Raji (cell line): ENCODE data around the gene BCL2.
A peak's percentile ranks its signal among the peaks of the same experiment; 100 is the strongest.

Source experiments
- POLR2A ChIP-seq: IDR thresholded peaks from 2 replicates; pipeline ENCODE4 v1.6.1; 2011; ENCODE audit warnings: low read depth, low read length, control low read depth; ENCODE audit not compliant: insufficient read depth

The BCL2 gene

GRCh38 chr18:63166142-63166541 is 153.4 kb downstream of the BCL2 start:
- TF ChIP-seq POLR2A = no peak

GRCh38 chr18:63164396-63164795 is 155.2 kb downstream of the BCL2 start:
- TF ChIP-seq POLR2A = no peak

DNA sequence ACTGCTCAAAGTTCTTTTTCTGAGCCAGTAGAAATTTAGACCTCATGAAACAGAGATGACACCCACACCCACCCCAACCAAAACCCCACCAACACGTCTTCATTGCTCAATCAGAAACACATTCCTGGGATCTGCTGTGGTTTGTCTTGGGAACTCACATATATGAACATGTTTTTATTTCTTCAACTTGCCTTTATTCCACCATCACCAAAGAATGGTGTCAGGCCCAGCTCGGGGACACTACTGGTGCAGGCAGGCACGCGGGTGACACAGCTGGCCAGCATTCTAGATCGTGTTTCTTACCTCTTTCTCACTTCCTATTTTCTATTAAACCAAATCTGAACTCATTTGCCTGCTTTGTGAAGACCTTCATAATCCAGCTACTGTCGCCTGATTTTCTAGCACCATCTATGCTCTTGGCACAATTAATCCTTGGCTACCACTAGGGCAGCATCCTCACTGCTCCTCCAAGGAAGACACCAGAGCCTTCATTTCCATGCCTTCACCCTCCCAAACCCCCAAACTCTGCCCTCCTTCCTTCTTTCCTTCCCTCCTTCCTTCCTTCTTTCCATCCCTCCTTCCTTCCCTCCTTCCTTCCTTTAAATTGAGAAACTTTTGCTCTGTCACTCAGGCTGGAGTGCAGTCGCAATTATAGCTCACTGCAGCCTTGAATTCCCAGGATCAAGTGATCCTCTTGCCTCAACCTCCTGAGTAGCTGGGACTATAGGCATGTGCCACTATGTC is 157.1 kb downstream of the BCL2 start:
- TF ChIP-seq POLR2A = no peak

DNA sequence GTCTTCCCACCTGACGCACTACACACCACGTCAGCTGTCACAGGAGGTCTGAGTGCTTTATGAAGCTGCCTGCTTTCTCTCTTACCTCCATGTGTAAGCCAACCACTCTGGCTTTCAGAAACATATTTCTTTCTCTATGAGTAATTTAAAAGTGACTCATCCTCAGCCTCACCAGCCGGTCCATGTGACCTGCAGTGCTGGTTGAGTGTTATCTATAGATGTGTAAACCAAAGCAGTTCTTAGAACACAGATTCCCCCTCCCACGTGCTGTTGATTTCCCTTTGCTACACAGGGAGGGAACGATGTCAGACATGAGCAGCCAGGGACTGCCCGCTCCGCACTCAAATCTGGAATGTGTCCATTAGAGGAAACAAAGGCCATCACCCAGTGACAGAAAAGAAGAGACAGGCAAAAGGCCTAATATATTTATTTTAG is 157.8 kb downstream of the BCL2 start:
- TF ChIP-seq POLR2A = no peak

GRCh38 chr18:63161032-63161760 is 158.4 kb downstream of the BCL2 start:
- no peak for TF ChIP-seq POLR2A

GRCh38 chr18:63160172-63160995 is 159.2 kb downstream of the BCL2 start:
- no peak for TF ChIP-seq POLR2A

- TF ChIP-seq POLR2A = no peak
Observed at GRCh38 chr18:63159590-63159989, 160.0 kb downstream of the BCL2 start.

DNA sequence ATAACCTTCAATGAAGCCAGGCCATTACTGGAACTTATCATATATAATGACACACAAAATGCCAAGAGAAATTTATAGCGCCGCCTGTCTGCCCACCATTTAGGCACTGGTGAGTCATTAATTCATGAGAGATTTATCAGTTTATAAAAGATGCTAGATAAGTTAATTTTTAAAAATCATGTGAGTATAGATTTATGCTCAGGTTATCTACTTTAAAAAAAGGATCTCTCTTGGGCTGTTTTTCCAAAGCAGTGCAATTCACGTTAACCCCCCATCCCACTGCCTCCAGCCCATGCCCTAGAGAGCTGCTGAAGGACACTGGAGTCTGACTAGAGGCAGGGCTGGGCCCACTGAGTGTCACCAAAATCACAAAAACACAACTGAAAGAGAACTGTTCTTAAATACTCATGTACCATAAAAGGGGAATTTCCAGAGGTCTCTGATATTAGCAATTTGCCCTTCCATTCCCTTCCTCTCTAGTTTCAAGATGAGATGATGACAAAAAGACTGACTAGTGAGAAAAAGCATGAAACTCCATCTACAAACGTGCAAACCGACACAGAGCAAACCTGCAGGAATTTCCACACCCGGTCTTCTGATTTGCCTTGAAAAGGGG is 160.8 kb downstream of the BCL2 start:
- TF ChIP-seq POLR2A = no peak

- no peak for TF ChIP-seq POLR2A
Observed at GRCh38 chr18:63158012-63158631, 161.4 kb downstream of the BCL2 start.

GRCh38 chr18:63157293-63158011 is 162.1 kb downstream of the BCL2 start:
- TF ChIP-seq POLR2A = no peak

DNA sequence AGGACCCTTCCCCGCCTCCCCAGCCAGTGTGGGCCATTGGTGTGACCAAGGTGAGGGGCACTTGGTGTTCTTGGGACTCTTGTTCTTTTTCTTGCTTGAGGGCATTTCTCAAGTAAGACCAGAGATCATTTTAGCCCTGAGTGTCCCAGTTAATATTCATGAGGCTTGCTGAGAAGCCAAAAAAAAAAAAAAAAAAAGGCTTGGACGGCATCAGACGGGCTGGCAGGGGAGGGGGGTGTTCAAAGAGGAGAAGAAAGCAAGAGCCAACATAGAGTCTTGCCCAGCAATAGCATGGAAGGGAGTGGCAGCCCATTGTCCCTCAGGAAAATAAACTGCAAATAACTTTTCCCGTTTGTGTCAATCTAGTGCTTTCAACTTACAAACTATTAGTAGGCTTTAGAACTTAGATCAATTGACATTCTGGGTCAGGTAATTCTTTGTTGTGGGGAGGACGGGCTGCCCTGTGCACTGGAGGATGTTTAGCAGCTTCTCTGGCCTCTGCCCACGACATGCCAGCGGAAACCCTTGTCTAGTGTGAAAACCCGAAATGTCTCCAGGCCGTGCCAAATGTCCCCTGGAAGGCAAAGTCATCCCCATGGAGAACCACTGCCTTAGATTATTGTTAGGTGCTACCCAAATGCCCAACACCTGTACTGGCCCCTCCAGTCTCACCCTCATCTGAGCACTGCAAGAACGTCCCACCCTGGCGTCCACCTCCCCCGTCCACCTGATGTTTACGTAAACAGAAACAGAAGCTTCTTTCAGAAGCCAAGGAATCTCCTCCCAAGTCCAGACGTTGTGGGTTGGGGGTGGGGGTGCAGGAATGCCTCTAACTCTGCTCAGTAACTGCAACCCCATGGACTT is 163.4 kb downstream of the BCL2 start:
- no peak for TF ChIP-seq POLR2A

DNA sequence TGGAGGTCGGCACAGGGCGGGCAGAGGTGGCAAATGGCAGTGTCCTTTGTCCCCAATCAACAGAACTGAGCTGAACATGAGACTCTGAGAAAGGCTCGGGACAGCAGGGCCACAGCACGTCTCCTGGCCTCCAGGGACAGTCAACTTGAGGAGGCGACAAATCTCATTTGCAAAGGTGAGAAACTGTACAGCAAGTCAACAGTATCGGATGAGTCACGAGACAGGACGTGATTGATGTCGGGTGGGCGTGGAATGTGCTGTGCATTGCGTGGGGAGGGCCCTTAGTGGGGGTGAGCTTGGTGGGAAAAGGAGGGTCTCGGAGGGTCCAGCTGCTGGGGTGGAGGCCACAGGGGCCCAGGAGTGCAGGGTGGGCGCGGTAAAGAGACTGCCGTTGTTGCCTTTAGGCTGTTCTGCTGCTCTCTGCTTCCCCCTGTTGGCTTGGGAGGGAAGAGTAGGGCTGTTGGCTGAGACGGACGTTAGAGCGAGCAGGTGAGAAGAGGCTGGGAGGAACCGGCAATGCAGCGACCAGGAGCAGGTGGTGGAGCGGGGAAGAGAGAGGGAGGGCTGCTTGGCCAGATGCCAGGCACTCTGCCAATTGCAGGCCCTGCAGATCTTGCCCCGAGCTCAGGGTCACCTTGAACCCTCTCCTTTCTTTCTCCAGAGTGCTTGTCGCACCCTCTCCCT is 164.3 kb downstream of the BCL2 start:
- TF ChIP-seq POLR2A = 0 out of 2 replicates have a peak, but pooled peaks have one; percentile 34
